AG04450 (cell line): ENCODE data around the gene UPF1. TPM values are rescaled to one million over a fixed set of nuclear protein-coding genes. Genes with fewer than 3 reads are reported as not detected.

ENCODE experiments used
- CTCF ChIA-PET: fragments of 300-600, 350-600 bp; formaldehyde crosslinking; extraction: SDS; loops from one replicate; lab custom pipeline; 2022; ENCODE audit warnings: antibody characterized with exemption, inconsistent platforms; lab: Charles Lee
- POLR2A ChIA-PET: fragments of 350-600 bp; formaldehyde crosslinking; extraction: SDS; loops from one replicate; lab custom pipeline; 2021; ENCODE audit warnings: antibody characterized with exemption, inconsistent platforms; lab: Yijun Ruan, JAX
- DNase-seq: peaks from one replicate; pipeline ENCODE4 v3.0.0-alpha.2; 2011; ENCODE audit warnings: low read depth, low spot score
- H3K27ac ChIP-seq: one replicate; pipeline ENCODE4 v1.5.1; 2012; ENCODE audit warnings: low read depth, low read length, control low read depth
- H3K27me3 ChIP-seq: one replicate; pipeline ENCODE4 v1.6.0; 2012; ENCODE audit warnings: low read length; ENCODE audit not compliant: control insufficient read depth, insufficient read depth
- H3K4me3 ChIP-seq: 2 replicates; pipeline ENCODE4 v1.5.1; 2011; ENCODE audit warnings: mild to moderate bottlenecking, low read depth, low read length, control low read depth
- H3K9me3 ChIP-seq: 2 replicates; pipeline ENCODE4 v1.5.1; 2012; ENCODE audit warnings: low read length; ENCODE audit not compliant: control insufficient read depth, insufficient read depth
- CTCF ChIP-seq: IDR thresholded peaks from 2 replicates; pipeline ENCODE4 v1.5.1; 2011; ENCODE audit warnings: low read depth, low read length, control low read depth, inconsistent platforms
- polyA plus RNA-seq: library from polyadenylated mRNA; depleted of rRNA; stranded (reverse); fragments of >200 nt; gene quantifications from 2 replicates; pipeline ENCODE4 v1.2.3, GENCODE V29; 2011

UPF1 gene
- polyA plus RNA-seq, 1 experiment: 28.2 TPM

- Histone ChIP-seq H3K9me3 (peaks cover 4% of the 10 kb centered on the region; the same call in 1 of the 2 replicates), H3K27me3 (peaks cover 66% of the 10 kb centered on the region), H3K27ac (no peak overlapping the region), H3K4me3 (no peak overlapping the region)
- DNase-seq: no peak
- CTCF ChIA-PET: no interaction called here
- POLR2A ChIA-PET: no interaction called here
- TF ChIP-seq CTCF: no peak
These were observed 37.8 kb upstream of the UPF1 start for GRCh38 chr19:18794029-18794313.

- POLR2A ChIA-PET: interaction anchor here (0.7 kb wide), 1 partner anchor 110 kb away, joined by 3 read pairs; no protein-coding TSS in a partner anchor
- Histone ChIP-seq H3K27me3 (peaks cover 61% of the 10 kb centered on the region), H3K27ac (no peak overlapping the region), H3K9me3 (peaks cover 4% of the 10 kb centered on the region; the same call in 1 of the 2 replicates), H3K4me3 (no peak overlapping the region)
- no peak for DNase-seq
- CTCF ChIA-PET: no interaction called here
- no peak for TF ChIP-seq CTCF
These were observed 37.1 kb upstream of the UPF1 start for GRCh38 chr19:18794692-18795091.

- POLR2A ChIA-PET: no interaction called here
- no peak overlapping the region for H3K4me3 ChIP-seq
- DNase-seq: no peak
- peaks cover 55% of the 10 kb centered on the region for H3K27me3 ChIP-seq
- peaks cover 3% of the 10 kb centered on the region; the same call in 1 of the 2 replicates for H3K9me3 ChIP-seq
- TF ChIP-seq CTCF: no peak
- CTCF ChIA-PET: no interaction called here
- H3K27ac ChIP-seq: no peak overlapping the region
These were observed 36.2 kb upstream of the UPF1 start for GRCh38 chr19:18795540-18795939.

DNA sequence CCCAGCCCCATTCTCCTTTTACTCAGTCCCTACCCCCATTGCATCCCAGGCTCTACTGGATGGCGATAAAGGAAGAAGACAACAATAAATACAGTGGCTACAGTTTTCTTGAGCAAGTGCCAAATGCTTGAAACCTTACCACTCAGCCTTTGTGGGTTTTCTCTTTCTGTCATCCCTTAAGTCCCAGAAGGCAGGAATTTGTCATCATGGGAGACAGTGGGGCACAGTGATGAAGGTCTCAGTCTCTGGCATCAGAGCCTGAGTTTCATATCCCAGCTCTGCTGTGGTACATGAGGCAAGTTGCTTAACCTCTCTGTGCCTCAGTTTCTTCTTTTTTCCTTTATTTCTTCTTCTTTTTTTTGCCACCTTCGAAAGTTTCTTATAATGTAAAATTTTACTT, 35.5 kb upstream of the UPF1 start:
- Histone ChIP-seq H3K27me3 (peaks cover 54% of the 10 kb centered on the region), H3K27ac (no peak overlapping the region), H3K9me3 (no peaks in the 10 kb centered on the region; the same call in 1 of the 2 replicates), H3K4me3 (no peak overlapping the region)
- CTCF ChIA-PET: no interaction called here
- no peak for DNase-seq
- POLR2A ChIA-PET: interaction anchor here (0.6 kb wide), 2 partner anchors 21 to 54 kb away, joined by 4 read pairs; no protein-coding TSS in a partner anchor
- no peak for TF ChIP-seq CTCF

- Histone ChIP-seq H3K27me3 (peaks cover 39% of the 10 kb centered on the region), H3K9me3 (peaks cover 5% of the 10 kb centered on the region; the same call in 1 of the 2 replicates), H3K27ac (no peak overlapping the region), H3K4me3 (no peak overlapping the region)
- POLR2A ChIA-PET: interaction anchor here (0.6 kb wide), 1 partner anchor 34 kb away, joined by 3 read pairs; no protein-coding TSS in a partner anchor
- CTCF ChIA-PET: no interaction called here
- no peak for DNase-seq
- TF ChIP-seq CTCF: no peak; the same call in 1 of the 2 replicates
These were observed 33.1 kb upstream of the UPF1 start for GRCh38 chr19:18798384-18799352.
